Measurements from ENCODE around the gene NSG1.
"Not testable (repeated sequence)": the region's sequence is repeated elsewhere in the genome, so short reads cannot be mapped to it uniquely, and the experiment has no call there.

The NSG1 gene

GRCh38 chr4:4386736-4387392 lies at the start of gene NSG1:
TSS of gene NSG1 (plus strand) at chr4:4387102. CDS start at chr4:4387630, 528 bp downstream.
- no peak for DNase-seq (ENCODE audit: low read depth in 2 of 2)

GRCh38 chr4:4338210-4339001 lies 48.5 kb upstream of the NSG1 start:
- DNase-seq (ENCODE audit: low read depth in 2 of 2) = no peak

GRCh38 chr4:4339504-4340085 lies 47.3 kb upstream of the NSG1 start:
- no peak for DNase-seq (ENCODE audit: low read depth in 2 of 2)

GRCh38 chr4:4341861-4342650 lies 44.8 kb upstream of the NSG1 start:
- DNase-seq (ENCODE audit: low read depth in 2 of 2) = no peak

- DNase-seq (ENCODE audit: low read depth in 2 of 2) = no peak
These were observed 43.9 kb upstream of the NSG1 start for GRCh38 chr4:4343038-4343437.

- DNase-seq (ENCODE audit: low read depth in 2 of 2) = no peak
These were observed 41.9 kb upstream of the NSG1 start for GRCh38 chr4:4344915-4345527.

GRCh38 chr4:4347585-4347984 lies 39.3 kb upstream of the NSG1 start:
- no peak for DNase-seq (ENCODE audit: low read depth in 2 of 2)

GRCh38 chr4:4348585-4348984 lies 38.3 kb upstream of the NSG1 start:
- not testable (repeated sequence) for DNase-seq (ENCODE audit: low read depth in 2 of 2)

- DNase-seq (ENCODE audit: low read depth in 2 of 2) = no peak
These were observed 37.0 kb upstream of the NSG1 start for GRCh38 chr4:4349867-4350266.

- DNase-seq (ENCODE audit: low read depth in 2 of 2) = no peak
These were observed 36.0 kb upstream of the NSG1 start for GRCh38 chr4:4350909-4351308.

GRCh38 chr4:4355302-4355701 lies 31.6 kb upstream of the NSG1 start:
- DNase-seq (ENCODE audit: low read depth in 2 of 2) = no peak

GRCh38 chr4:4356106-4357041 lies 30.5 kb upstream of the NSG1 start:
- no peak for DNase-seq (ENCODE audit: low read depth in 2 of 2)

GRCh38 chr4:4358093-4358854 lies 28.6 kb upstream of the NSG1 start:
- no peak for DNase-seq (ENCODE audit: low read depth in 2 of 2)

- DNase-seq (ENCODE audit: low read depth in 2 of 2) = no peak
These were observed 25.0 kb upstream of the NSG1 start for GRCh38 chr4:4361883-4362282.

- DNase-seq (ENCODE audit: low read depth in 2 of 2) = no peak
These were observed 23.8 kb upstream of the NSG1 start for GRCh38 chr4:4362991-4363697.

- DNase-seq (ENCODE audit: low read depth in 2 of 2) = no peak
These were observed 22.8 kb upstream of the NSG1 start for GRCh38 chr4:4364061-4364460.

- no peak for DNase-seq (ENCODE audit: low read depth in 2 of 2)
These were observed 22.3 kb upstream of the NSG1 start for GRCh38 chr4:4364486-4365208.

- no peak for DNase-seq (ENCODE audit: low read depth in 2 of 2)
These were observed 17.9 kb upstream of the NSG1 start for GRCh38 chr4:4368809-4369580.

Measured in fibroblast of skin of left biceps (primary cell).